Measurements from ENCODE around the gene DOCK10.

Gene DOCK10

GRCh38 chr2:224778474-224778877 is 263.8 kb downstream of the DOCK10 start:
- DNase-seq (ENCODE audit: low read depth, low spot score) = peak; percentile 50

- no peak for DNase-seq (ENCODE audit: low read depth, low spot score)
These were observed 264.7 kb downstream of the DOCK10 start for GRCh38 chr2:224777559-224777930.

- no peak for DNase-seq (ENCODE audit: low read depth, low spot score)
These were observed 265.3 kb downstream of the DOCK10 start for GRCh38 chr2:224776795-224777558.

DNA sequence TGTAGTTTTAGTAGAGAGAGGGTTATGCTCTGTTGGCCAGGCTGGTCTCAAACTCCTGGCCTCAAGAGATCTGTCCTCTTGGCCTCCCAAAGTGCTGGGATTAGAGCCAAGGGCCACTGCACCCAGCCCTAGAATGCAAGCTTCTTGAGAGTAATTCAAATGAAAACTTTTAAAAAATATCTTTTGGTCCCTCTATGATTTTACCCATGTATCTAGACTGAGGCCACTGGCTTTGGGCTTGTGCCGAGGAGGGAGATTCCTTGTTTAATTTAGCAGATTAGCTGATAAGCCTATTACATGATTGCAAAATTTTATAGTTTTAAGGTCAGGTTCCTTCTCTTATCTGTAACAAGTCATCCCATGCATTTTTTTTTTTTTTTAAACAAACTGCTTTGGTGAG is 266.6 kb downstream of the DOCK10 start:
- DNase-seq (ENCODE audit: low read depth, low spot score) = no peak

DNA sequence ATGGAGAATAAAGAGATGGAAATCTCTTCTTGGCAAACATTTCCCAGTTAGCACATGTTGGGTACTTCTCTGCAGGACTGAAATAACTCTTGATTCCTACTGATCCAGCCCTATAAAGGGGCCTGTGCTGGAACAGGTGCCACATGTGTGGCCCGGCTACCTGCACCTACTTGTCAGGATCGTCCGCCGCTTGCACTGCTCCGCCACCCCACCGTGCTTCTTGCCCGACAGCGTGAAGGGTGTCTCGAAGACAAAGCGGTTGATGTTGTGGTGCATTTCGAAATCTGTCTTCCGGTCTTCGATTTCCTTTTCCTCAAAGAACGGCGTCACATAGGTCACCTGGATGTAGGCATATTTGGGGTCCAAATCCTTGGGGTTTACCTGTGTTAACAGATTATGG is 267.5 kb downstream of the DOCK10 start:
- no peak for DNase-seq (ENCODE audit: low read depth, low spot score)

DNA sequence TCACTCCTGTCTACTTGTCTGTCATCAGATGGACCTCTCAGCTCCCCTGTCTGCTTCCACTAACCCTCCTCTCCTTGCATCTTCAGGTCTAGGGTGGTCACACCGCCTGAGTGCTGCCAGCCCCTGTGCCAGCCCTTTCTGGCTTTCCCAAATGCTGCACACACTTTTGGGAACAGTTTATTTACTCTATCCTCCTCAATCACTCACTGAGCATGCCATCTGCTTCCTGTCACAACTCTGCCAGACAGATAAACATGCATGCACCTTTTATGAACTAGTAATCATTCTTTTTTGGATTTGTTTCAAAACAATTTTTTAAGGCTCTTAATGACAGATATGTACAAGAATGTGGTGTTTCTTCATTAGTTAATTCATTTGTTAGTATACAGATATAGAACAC is 269.8 kb downstream of the DOCK10 start:
- no peak for DNase-seq (ENCODE audit: low read depth, low spot score)

DNA sequence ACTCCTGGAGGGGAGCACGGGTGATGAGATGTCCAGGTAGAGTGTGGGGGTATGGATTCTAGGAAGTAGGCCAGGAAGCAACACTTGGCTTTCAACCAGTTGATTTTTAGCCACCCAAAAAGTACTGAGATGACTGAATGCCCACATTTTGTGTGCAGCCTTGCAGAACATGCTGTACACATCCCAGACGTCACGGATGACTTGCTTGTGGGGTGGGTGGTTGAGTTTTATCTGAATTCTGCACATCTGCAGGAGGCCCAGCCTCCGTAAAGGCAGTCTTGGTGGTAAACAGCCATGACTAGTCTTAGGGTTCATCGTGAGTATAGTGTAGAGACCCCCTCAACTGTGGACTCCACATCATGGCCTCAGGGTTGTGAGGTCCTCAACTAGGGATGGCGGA is 272.8 kb downstream of the DOCK10 start:
- no peak for DNase-seq (ENCODE audit: low read depth, low spot score)

DNA sequence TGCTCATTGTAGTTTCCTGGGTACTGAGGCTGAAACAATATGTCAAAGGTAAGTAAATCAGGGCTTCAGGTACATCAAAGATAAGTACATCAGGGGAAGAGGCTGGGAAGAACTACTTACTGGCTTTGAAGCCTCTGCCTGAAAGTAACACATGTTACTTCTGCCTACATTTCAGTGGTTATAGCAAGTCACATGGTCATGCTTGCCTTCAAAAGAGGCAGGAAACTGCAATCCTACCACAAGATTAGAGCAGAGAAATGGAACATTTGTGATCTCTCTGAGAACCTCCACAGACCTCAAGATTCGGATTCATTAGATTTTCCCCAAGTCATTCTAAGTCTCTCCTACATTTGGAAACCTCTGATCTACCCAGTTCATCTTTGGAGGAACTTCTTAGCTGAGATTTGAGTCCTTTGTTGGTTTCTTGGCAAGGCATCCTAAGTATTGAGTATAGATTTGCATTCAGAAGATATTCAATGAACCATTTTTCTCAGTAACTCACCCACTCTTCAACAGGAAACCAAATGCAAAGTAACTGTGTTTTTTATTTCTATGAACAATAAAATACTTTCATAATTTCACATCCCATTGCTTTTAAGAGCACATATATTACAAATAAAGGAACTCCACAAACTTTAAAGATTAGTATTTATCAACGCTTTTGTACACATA is 277.6 kb downstream of the DOCK10 start:
- DNase-seq (ENCODE audit: low read depth, low spot score) = no peak

DNA sequence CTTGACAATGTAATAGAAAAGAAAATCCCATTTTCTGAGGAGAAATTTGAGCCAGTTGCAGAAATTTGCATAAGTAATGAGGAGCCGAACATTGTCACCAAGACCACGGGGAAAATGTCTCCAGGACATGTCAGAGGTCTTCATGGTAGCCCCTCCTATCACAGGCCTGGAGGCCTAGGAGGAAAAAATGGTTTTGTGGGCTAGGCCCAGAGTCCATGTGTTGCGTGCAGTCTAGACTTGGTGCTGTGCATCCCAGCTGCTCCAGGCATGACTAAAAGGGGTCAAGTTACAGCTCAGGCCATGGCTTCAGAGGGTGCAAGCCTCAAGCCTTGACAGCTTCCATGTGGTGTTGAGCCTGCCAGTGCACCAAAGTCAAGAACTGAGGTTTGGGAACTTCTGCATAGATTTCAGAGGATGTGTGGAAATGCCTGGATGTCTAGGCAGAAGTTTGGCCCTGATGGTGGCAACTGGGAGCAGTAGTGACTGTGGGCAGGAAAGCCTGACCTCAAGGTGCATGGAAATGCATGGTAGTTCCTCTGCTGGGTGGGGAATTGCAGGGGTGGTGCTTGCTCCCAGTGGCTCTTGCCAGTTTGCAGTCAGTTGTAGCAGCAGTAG is 284.2 kb downstream of the DOCK10 start:
- no peak for DNase-seq (ENCODE audit: low read depth, low spot score)

GRCh38 chr2:224753743-224754540 is 288.3 kb downstream of the DOCK10 start:
- DNase-seq (ENCODE audit: low read depth, low spot score) = no peak

- DNase-seq (ENCODE audit: low read depth, low spot score) = no peak
These were observed 290.1 kb downstream of the DOCK10 start for GRCh38 chr2:224751996-224752698.

DNA sequence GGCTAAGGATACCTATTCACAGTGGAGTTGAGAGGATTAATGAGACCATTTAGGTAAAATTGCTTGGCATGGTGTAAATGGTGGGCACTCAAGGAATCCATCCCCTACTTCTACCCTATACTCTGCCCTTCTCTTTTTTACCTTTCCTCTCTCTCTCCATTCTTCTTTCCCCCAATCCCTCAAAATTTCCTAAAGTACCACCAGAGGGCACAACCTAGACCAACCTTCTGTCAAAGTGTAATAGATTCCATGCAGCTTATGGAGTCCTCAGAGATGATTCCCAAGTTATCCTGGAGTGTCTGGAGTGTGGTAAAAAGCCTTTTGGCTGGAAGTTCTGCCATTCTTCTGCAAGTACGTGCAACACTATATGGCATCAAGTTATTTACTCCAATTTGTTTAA is 293.1 kb downstream of the DOCK10 start:
- no peak for DNase-seq (ENCODE audit: low read depth, low spot score)

GRCh38 chr2:224747765-224748164 is 294.5 kb downstream of the DOCK10 start:
- no peak for DNase-seq (ENCODE audit: low read depth, low spot score)

DNA sequence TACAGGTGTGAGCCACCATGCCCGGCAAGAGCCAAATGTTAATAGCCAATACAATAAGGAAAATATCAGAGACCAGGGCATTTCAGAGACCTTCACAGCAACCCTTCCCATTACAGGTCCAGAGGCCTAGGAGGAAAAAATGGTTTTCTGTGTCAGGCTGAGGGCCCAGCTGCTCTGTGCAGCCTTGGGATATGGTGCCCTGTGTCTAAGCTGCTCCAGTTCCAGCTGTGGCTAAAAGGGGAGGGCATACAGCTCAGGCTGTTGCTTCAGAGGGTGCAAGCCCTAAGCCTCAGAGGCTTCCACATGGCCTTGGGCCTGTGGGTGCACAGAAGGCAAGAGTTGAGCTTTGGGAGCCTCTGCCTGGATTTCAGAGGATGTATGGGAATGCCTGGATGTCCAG is 306.0 kb downstream of the DOCK10 start:
- no peak for DNase-seq (ENCODE audit: low read depth, low spot score)

- DNase-seq (ENCODE audit: low read depth, low spot score) = no peak
These were observed 307.3 kb downstream of the DOCK10 start for GRCh38 chr2:224734949-224735348.

DNA sequence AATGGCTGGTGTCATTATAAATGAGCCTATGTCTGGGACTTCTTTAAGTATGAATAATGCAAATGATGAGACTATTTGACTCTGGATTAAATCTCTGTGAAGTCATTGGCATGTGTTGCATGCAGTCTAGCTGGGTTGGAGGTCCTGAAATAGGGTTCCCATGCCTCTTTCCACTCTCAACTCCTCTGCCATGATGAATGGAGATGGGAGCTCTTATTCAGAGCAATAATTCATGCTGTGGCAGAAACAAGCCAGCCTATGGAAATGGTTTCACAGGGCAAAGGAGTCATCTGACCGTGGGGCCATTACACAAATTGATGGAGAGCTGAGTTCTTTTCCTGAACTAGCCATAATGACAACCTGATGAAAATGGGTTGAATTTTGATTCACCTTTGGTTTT is 310.6 kb downstream of the DOCK10 start:
- no peak for DNase-seq (ENCODE audit: low read depth, low spot score)

GRCh38 chr2:224729435-224729834 is 312.8 kb downstream of the DOCK10 start:
- no peak for DNase-seq (ENCODE audit: low read depth, low spot score)

GRCh38 chr2:224724331-224724730 is 317.9 kb downstream of the DOCK10 start:
- DNase-seq (ENCODE audit: low read depth, low spot score) = no peak

GRCh38 chr2:224723586-224724217 is 318.6 kb downstream of the DOCK10 start:
- DNase-seq (ENCODE audit: low read depth, low spot score) = no peak

- DNase-seq (ENCODE audit: low read depth, low spot score) = no peak
These were observed 319.5 kb downstream of the DOCK10 start for GRCh38 chr2:224722770-224723169.

- DNase-seq (ENCODE audit: low read depth, low spot score) = no peak
These were observed 320.0 kb downstream of the DOCK10 start for GRCh38 chr2:224722250-224722649.
